DND-41 (cell line): ENCODE results near the gene TAPT1.

Source experiments
- ATAC-seq: fragments of 200-7000 bp; cut with Tn5 transposase; 3 replicates; pipeline ENCODE4 v1.9.1; 2021; ENCODE audit warnings: low read depth; ENCODE audit not compliant: insufficient read depth
- DNase-seq: peaks from one replicate; pipeline ENCODE4 v3.0.0-alpha.2; 2020
- H2AFZ ChIP-seq: 2 replicates; pipeline ENCODE4 v1.6.0; 2012; ENCODE audit warnings: low read depth, low read length
- H3K27ac ChIP-seq: 2 replicates; pipeline ENCODE4 v1.5.1; 2012; ENCODE audit warnings: low read length, inconsistent platforms
- H3K27me3 ChIP-seq: fragments of 200-600 bp; sonication (generic); 2 replicates; pipeline ENCODE4 v1.6.0; 2012; ENCODE audit warnings: low read length, mild to moderate bottlenecking, inconsistent platforms; ENCODE audit not compliant: insufficient read depth, poor library complexity
- H3K36me3 ChIP-seq: 2 replicates; pipeline ENCODE4 v1.5.1; 2012; ENCODE audit warnings: low read length, inconsistent platforms; ENCODE audit not compliant: insufficient read depth
- H3K4me1 ChIP-seq: 2 replicates; pipeline ENCODE4 v1.5.1; 2012; ENCODE audit warnings: mild to moderate bottlenecking, low read length; ENCODE audit not compliant: insufficient read depth
- H3K4me2 ChIP-seq: 2 replicates; pipeline ENCODE4 v1.6.0; 2012; ENCODE audit warnings: mild to moderate bottlenecking, moderate library complexity, low read length, inconsistent platforms; ENCODE audit not compliant: insufficient read depth
- H3K4me3 ChIP-seq, 2 experiments: fragments of 200-600 bp in 1 of 2; shearing (Covaris generic) in 1 of 2; 2 replicates each; pipeline ENCODE4 v1.5.1; 2012 to 2016; ENCODE audit warnings: inconsistent platforms in 2 of 2, low read length in 2 of 2, mild to moderate bottlenecking in 2 of 2, low read depth in 1 of 2, moderate library complexity in 1 of 2
- H3K79me2 ChIP-seq: 2 replicates; pipeline ENCODE4 v1.6.0; 2012; ENCODE audit warnings: low read length, inconsistent platforms; ENCODE audit not compliant: insufficient read depth
- H3K9ac ChIP-seq: 2 replicates; pipeline ENCODE4 v1.6.0; 2012; ENCODE audit warnings: low read depth, mild to moderate bottlenecking, inconsistent platforms, low read length, moderate library complexity
- H3K9me3 ChIP-seq: 2 replicates; pipeline ENCODE4 v1.5.1; 2012; ENCODE audit warnings: low read length, moderate library complexity, mild to moderate bottlenecking, inconsistent platforms; ENCODE audit not compliant: insufficient read depth, severe bottlenecking
- H4K20me1 ChIP-seq: 2 replicates; pipeline ENCODE4 v1.6.0; 2012; ENCODE audit warnings: low read length; ENCODE audit not compliant: insufficient read depth
- CTCF ChIP-seq: IDR thresholded peaks from 2 replicates; pipeline ENCODE4 v1.5.1; 2012; ENCODE audit warnings: borderline replicate concordance, low read length, moderate library complexity, mild to moderate bottlenecking; ENCODE audit not compliant: poor library complexity, severe bottlenecking; ENCODE audit errors: extremely low read depth
- EZH2 ChIP-seq: IDR thresholded peaks from 3 replicates; pipeline ENCODE4 v1.6.1; 2012; ENCODE audit warnings: borderline replicate concordance, low read depth, mild to moderate bottlenecking, moderate library complexity, low read length, inconsistent platforms; ENCODE audit not compliant: severe bottlenecking

The TAPT1 gene

DNA sequence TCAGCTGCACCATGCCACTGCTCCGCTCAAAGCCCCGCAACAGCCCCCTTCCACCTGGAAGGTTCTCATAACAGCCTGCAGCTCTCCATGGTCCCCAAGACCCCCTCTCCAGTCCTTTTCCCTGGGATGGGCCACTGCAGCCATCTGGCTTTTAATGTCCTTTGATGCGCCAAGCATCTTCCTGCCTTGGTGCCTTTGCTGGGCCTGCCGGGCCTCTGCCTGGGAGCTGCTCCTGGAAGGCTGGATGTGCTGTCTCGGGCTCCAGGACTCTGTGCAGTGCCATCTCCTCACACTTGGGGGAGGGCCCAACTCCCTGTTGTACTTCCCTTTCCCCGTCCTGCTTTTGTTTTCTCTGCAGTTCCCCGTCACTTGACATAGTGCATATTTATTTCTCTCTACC is 60.3 kb downstream of the TAPT1 start:
- no peaks in the 10 kb centered on the region for H3K4me1 ChIP-seq
- H3K27ac ChIP-seq = no peak overlapping the region
- no peak for TF ChIP-seq EZH2
- no peaks in the 10 kb centered on the region for H3K9me3 ChIP-seq
- no peak overlapping the region for H3K9ac ChIP-seq
- no peaks in the 10 kb centered on the region for H3K79me2 ChIP-seq
- H3K4me2 ChIP-seq = no peak overlapping the region
- H4K20me1 ChIP-seq = no peaks in the 10 kb centered on the region
- no peak overlapping the region for H3K4me3 ChIP-seq
- peaks cover 78% of the 10 kb centered on the region for H3K36me3 ChIP-seq
- H2AFZ ChIP-seq = no peak overlapping the region
- DNase-seq (no peak), ATAC-seq (no peak)
- H3K27me3 ChIP-seq = no peaks in the 10 kb centered on the region

DNA sequence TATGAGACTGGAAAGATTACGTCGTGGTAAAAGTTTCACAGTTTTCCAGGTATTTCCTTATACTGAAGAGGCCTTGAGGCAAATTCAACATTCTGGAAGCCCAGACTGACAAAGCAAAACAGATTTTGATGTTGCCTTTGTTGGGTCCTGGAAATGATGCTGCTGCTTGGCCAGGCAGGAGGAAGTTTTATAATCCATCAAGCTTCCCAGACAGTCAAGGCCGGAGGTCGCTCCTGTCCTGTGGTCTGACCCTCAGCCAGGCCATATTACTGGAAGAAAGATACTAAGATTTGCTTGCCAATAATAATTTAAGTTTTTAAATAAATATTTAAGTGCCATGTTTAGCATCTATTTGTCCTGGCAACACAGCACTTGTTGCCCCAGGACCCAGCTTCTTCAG is 63.4 kb downstream of the TAPT1 start:
- H3K27ac ChIP-seq = no peak overlapping the region
- no peaks in the 10 kb centered on the region for H3K27me3 ChIP-seq
- H3K4me3 ChIP-seq = no peak overlapping the region
- H3K36me3 ChIP-seq = peaks cover 49% of the 10 kb centered on the region
- no peak for DNase-seq
- no peak for ATAC-seq
- H3K9ac ChIP-seq = no peak overlapping the region
- TF ChIP-seq CTCF (no peak), EZH2 (no peak)
- H3K4me2 ChIP-seq = no peak overlapping the region
- H2AFZ ChIP-seq = no peak overlapping the region
- no peaks in the 10 kb centered on the region for H3K4me1 ChIP-seq
- H3K79me2 ChIP-seq = no peaks in the 10 kb centered on the region
- H4K20me1 ChIP-seq = no peaks in the 10 kb centered on the region
- H3K9me3 ChIP-seq = no peaks in the 10 kb centered on the region

DNA sequence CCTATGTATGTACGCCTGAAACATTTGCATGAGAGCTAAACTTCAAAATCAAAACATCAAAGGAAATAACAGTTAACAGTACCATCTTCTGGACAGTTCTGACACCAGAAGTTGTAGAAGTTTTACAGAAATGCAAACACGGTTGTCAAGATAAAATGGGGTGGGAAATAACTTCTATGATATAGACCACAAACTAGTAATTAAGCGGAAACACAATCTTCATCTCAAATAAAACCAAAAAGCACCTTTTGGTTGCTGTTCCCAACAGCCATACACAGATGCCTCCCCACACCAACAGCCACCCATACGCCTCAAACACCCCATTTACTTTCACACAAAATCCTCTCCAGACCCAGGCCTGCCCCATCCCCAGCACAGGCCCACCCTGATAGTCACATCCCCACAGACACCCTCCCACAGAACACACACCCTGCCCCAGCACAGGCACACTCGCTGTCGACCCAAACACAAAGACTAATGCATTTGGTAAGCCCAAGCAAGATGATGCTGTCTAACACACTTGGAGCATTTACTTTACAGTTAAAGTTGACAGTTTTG is 64.3 kb downstream of the TAPT1 start:
- H3K9ac ChIP-seq = no peak overlapping the region
- H2AFZ ChIP-seq = no peak overlapping the region
- ATAC-seq (0 out of 3 replicates have a peak, but pooled peaks have one; percentile 9), DNase-seq (no peak)
- TF ChIP-seq EZH2 (no peak), CTCF (no peak)
- H3K4me1 ChIP-seq = no peaks in the 10 kb centered on the region
- H4K20me1 ChIP-seq = no peaks in the 10 kb centered on the region
- no peaks in the 10 kb centered on the region for H3K9me3 ChIP-seq
- no peak overlapping the region for H3K27ac ChIP-seq
- no peak overlapping the region for H3K4me3 ChIP-seq
- no peaks in the 10 kb centered on the region for H3K27me3 ChIP-seq
- H3K4me2 ChIP-seq = no peak overlapping the region
- peaks cover 46% of the 10 kb centered on the region for H3K36me3 ChIP-seq
- no peaks in the 10 kb centered on the region for H3K79me2 ChIP-seq

DNA sequence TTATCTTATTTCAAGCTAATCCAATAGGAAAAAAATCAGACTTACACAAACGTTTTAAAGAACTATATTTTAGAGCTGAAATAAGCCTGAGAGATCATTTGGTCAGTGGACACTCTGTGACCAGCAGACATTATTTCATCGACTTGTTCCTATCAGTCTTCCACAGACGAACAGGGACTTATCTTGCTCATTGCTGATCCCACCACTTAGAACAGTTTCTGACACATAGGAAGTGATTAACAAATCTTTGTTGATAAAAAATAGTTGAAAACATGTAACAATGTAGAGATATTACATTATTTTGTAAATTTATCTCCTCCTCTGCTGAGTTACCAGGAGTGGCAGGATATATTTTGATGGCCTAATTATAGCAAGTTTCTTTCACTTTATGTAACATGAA is 65.8 kb downstream of the TAPT1 start:
- ATAC-seq = no peak
- Histone ChIP-seq H2AFZ (no peak overlapping the region), H3K4me1 (no peaks in the 10 kb centered on the region), H3K9me3 (no peaks in the 10 kb centered on the region), H3K27me3 (no peaks in the 10 kb centered on the region), H3K4me2 (no peak overlapping the region), H4K20me1 (no peaks in the 10 kb centered on the region), H3K27ac (no peak overlapping the region), H3K36me3 (peaks cover 32% of the 10 kb centered on the region; the same call in 1 of the 2 replicates), H3K4me3 (no peak overlapping the region), H3K79me2 (no peaks in the 10 kb centered on the region), H3K9ac (no peak overlapping the region)
- DNase-seq = no peak
- no peak for TF ChIP-seq EZH2
- no peak for TF ChIP-seq CTCF
